Esophagus (tissue), 2 donors: ENCODE data around the gene ERAL1. TPM values are rescaled to one million over a fixed set of nuclear protein-coding genes. Genes with fewer than 3 reads are reported as not detected.
"Not testable (repeated sequence)": the region's sequence is repeated elsewhere in the genome, so short reads cannot be mapped to it uniquely, and the experiment has no call there.

Experiments used
- H3K27ac ChIP-seq, 2 donors: one replicate each; pipeline ENCODE4 v1.5.1; 2013; ENCODE audit warnings: low read depth in 2 of 2, mild to moderate bottlenecking in 2 of 2, inconsistent platforms in 1 of 2, low read length in 1 of 2, moderate library complexity in 1 of 2
- H3K27me3 ChIP-seq, 2 donors: one replicate each; pipeline ENCODE4 v1.6.1; 2013; ENCODE audit warnings: low read length in 2 of 2, control low read depth in 1 of 2, mild to moderate bottlenecking in 1 of 2; ENCODE audit not compliant: insufficient read depth in 2 of 2, control insufficient read depth in 1 of 2
- H3K36me3 ChIP-seq, 2 donors: one replicate each; pipeline ENCODE4 v1.6.1; 2013; ENCODE audit warnings: low read length in 1 of 2; ENCODE audit not compliant: control insufficient read depth in 2 of 2, insufficient read depth in 2 of 2
- H3K4me1 ChIP-seq, 2 donors: one replicate each; pipeline ENCODE4 v1.6.1; 2013; ENCODE audit warnings: low read length in 1 of 2; ENCODE audit not compliant: control insufficient read depth in 2 of 2, insufficient read depth in 2 of 2
- H3K4me3 ChIP-seq, 2 donors: one replicate each; pipeline ENCODE4 v1.5.1; 2013; ENCODE audit warnings: low read length in 2 of 2, mild to moderate bottlenecking in 2 of 2, low read depth in 1 of 2, moderate library complexity in 1 of 2
- H3K9me3 ChIP-seq, 2 donors: one replicate each; pipeline ENCODE4 v1.6.1; 2013; ENCODE audit warnings: mild to moderate bottlenecking in 2 of 2, low read depth in 1 of 2, low read length in 1 of 2, moderate library complexity in 1 of 2; ENCODE audit not compliant: control insufficient read depth in 2 of 2, insufficient read depth in 1 of 2
- WGBS, 2 donors: extraction: QIAGEN DNeasy Blood & Tissue Kit; methylation state at CpG; one replicate each; pipeline ENCODE4 v1.1.7; 2013; 5-methylcytosine and 5-hydroxymethylcytosine counted together
- polyA plus RNA-seq, 2 donors: library from polyadenylated mRNA; stranded (reverse); fragments of 200-250 nt; gene quantifications; one replicate each; pipeline ENCODE4 v1.2.3, GENCODE V29; 2013
- donor health status: healthy with polysubstance abuse.
- donor health status: Bipolar disorder and iron deficiency.

ERAL1 gene
- polyA plus RNA-seq, 2 donors: 24.0 to 32.4 TPM

DNA sequence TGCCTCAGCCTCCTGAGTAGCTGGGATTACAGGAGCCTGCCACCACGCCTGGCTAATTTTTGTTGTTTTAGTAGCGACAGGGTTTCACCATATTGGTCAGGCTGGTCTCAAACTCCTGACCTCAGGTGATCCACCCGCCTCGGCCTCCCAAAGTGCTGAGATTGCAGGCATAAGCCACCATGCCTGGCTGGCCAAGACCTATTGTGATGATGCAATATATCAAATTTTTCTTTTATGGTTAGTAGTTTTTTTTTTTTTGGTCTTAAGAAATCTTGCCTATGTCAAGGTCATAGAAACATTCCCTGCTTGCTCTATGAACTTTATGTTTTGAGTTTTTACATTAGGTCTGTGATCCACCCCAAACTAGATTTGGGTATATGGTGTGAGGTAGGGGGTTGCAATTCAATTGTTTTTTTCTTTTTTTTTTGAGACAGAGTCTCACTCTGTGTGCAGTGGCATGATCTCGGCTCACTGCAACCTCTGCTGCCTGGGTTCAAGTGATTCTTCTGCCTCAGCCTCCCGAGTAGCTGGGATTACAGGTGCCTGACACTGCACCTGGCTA, 22.4 kb downstream of the ERAL1 start:
- 93% methylated on average over 6 of the region's 6 CpGs for WGBS, 2 donors
- H3K4me3 ChIP-seq, H3K27ac ChIP-seq, H3K4me1 ChIP-seq, H3K27me3 ChIP-seq, H3K9me3 ChIP-seq: not testable (repeated sequence)
- peaks cover 28 to 34% of the 10 kb centered on the region in 2 donors for H3K36me3 ChIP-seq

DNA sequence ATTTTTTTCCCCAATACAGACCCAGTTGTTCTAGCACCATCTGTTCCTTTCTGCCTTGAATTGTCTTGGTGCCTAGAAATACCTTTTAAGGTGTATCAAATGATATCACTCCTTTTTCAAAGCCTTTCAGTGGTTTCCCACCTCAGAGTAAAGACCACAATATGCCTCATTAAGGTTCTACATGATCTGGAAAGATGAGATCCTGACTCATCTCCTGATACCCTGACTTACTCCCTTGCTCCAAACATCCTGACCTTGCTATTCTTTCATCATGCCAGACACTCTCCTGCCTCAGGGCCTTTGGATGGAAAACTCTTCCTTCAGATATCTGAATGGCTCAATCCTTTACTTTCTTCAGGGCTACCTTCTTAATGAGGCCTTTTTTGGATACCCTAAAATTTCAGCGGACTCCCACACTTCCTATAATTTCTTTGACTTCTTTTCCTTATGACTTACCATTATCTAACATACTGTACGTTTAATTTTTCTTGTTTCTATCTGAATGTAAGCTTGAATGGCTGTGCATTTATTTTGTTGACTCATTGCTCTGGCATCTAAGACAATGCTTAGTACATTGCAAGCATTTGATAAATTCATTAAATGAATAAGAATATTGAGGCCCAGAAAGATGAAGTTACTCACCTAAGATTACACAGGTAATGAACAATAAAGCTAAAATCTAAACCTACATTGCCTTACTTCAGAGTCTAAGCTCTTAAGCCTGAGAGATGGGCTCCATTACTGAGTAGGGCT, 23.5 kb downstream of the ERAL1 start:
- peaks cover 36 to 42% of the 10 kb centered on the region in 2 donors for H3K36me3 ChIP-seq
- H3K27ac ChIP-seq: no peak overlapping the region
- no peaks in the 10 kb centered on the region for H3K9me3 ChIP-seq
- H3K27me3 ChIP-seq: no peaks in the 10 kb centered on the region
- WGBS, 2 donors: 71 to 81% methylated on average over 2 of the region's 2 CpGs
- H3K4me1 ChIP-seq: peaks cover 0 to 8% of the 10 kb centered on the region in 2 donors
- H3K4me3 ChIP-seq: no peak overlapping the region

DNA sequence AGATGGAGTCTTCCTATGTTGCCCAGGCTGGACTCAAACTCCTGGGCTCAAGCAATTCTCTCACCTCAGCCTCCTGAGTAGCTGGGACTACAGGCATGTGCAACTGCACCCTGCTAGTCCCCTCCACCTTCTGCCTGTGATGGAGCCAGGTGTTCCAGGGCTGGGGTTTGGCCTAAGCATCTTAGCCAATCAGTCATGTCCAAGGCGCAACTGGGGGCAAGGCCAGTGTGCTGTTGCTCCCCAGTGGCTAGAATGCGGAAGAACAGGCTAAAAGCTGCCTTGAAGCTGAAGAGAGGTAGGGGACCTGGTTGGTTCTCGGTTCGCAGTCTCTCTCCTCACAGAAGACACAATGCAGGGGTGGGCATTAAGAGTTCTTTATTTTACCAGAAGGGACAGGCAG, 24.2 kb downstream of the ERAL1 start:
- peaks cover 36 to 46% of the 10 kb centered on the region in 2 donors for H3K36me3 ChIP-seq
- no peaks in the 10 kb centered on the region for H3K27me3 ChIP-seq
- no peaks in the 10 kb centered on the region for H3K9me3 ChIP-seq
- no peak overlapping the region for H3K4me3 ChIP-seq
- H3K27ac ChIP-seq: no peak overlapping the region
- peaks cover 0 to 8% of the 10 kb centered on the region in 2 donors for H3K4me1 ChIP-seq
- WGBS, 2 donors: 68 to 85% methylated on average over 4 of the region's 4 CpGs

DNA sequence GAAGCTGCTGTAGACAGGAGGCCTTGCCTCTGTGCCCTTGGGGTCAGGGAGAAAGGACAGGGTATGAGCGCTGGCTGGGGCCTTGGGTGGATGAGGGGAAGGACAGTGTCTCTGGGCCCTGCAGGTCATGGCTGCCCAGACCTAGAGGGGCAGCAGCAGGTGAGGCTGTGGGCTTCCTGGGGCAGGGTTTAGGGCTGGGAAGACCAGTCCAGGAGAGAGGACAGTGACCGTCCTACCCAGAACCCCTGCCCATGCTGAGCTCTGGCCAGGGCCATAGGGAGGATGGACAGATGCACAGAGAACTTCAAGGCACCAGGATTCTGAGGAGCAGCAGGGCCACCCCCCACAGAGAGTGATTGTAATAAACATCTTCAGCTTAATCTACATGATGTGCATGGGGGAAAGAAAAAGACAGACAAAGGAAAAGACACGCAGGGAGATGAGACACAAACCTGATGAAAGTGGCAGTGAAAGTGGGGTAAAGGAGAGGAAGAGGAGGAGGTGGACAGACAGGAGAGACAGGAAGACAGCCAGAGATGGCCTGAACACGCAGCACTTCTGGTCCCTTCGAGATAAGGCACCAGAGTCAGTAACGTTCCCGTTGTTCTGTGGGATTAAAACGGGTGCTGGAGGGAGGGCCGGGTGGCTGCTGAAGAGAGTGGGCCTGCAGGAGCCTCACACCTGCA, 25.2 kb downstream of the ERAL1 start:
- Histone ChIP-seq H3K4me1 (peaks cover 0 to 8% of the 10 kb centered on the region in 2 donors), H3K27me3 (no peaks in the 10 kb centered on the region), H3K36me3 (peaks cover 37 to 53% of the 10 kb centered on the region in 2 donors), H3K4me3 (no peak overlapping the region), H3K27ac (no peak overlapping the region), H3K9me3 (no peaks in the 10 kb centered on the region)
- 72 to 73% methylated on average over 9 of the region's 9 CpGs for WGBS, 2 donors

DNA sequence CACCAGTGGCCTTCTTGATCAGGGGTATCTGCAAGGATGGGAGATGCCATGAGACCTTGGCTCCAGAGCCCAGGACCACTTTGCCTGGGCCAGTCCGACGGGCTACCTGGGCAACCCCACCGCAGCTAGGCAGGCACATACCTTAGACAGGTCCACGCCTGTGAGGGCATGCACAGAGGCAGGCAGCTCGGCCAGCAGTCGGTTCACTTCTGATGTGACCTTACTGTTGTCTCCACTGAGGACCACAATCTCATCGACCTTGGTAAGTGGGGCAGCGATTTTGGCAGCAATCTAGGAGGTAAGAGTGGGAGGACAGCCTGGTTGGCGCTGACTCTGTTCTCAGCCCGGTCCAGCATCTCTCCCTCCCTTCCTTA, 25.7 kb downstream of the ERAL1 start:
- H3K4me3 ChIP-seq: no peak overlapping the region
- peaks cover 43 to 58% of the 10 kb centered on the region in 2 donors for H3K36me3 ChIP-seq
- H3K27ac ChIP-seq: no peak overlapping the region
- H3K9me3 ChIP-seq: no peaks in the 10 kb centered on the region
- H3K27me3 ChIP-seq: no peaks in the 10 kb centered on the region
- H3K4me1 ChIP-seq: peaks cover 0 to 8% of the 10 kb centered on the region in 2 donors
- WGBS, 2 donors: 63 to 77% methylated on average over 10 of the region's 10 CpGs

DNA sequence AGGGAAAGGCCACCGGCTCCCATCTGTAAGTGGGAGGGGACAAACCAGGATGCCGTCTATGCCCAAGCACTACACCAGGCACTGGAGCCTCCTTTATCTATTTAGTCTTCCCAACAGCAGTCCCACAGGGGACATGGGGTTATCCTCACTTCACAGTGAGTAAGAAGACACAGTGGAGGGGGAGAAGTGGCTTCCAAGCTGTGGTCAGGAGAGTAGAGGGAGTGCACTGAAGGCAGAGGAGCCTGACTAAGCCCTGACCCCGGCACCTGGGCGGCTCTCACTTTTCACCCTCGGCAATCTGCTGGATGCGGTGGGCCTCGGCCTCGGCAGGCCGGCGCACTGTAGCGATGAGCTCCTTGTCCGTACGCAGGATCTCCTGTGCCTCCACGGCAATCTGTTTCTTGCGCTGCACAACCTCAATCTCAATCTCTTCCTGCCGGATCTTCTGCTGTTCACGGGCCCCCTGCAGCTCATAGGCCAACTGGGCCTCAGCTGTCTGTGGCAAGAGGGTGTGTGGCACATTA, 26.8 kb downstream of the ERAL1 start:
- Histone ChIP-seq H3K36me3 (peaks cover 43 to 65% of the 10 kb centered on the region in 2 donors), H3K27me3 (no peaks in the 10 kb centered on the region)
- WGBS, 2 donors: 91 to 96% methylated on average over 17 of the region's 17 CpGs

DNA sequence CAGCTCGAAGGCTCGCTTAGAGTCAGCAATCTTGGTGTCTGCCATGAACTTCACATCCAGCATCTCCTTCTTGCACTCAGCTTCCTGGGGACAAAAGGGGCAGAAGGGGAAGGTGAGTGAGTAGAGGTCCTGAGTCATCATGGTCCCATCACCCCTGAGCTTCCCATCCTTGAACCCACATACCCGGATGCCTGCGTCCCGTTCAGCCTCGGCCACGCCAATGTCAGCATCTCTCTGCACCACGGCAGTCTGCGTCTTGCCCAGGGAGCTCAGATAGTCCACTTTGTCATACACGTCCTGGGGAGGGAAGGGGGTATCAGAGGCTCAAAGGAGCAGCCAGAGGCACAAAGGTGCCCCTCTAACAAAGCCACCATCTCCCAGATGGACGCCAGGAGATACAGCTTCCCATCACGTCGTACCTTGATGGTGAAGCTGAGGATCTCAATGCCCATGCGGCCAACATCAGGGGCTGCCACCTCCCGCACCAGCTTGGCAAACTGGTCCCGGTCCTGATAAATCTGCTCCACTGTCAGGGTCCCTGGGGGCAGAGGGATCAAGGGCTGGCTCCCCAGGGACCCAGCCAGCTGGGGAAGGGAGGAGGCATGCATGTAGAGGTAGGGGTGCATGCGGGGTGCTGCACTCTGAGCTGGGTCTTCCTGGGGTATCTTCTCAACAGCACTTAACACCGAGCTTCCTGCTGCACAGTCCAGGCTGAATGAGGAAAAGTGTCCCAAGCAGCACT, 27.5 kb downstream of the ERAL1 start:
- Histone ChIP-seq H3K4me3 (no peak overlapping the region), H3K27ac (no peak overlapping the region), H3K9me3 (no peaks in the 10 kb centered on the region), H3K4me1 (peaks cover 0 to 6% of the 10 kb centered on the region in 2 donors), H3K27me3 (no peaks in the 10 kb centered on the region), H3K36me3 (peaks cover 43 to 65% of the 10 kb centered on the region in 2 donors)
- 92 to 94% methylated on average over 18 of the region's 18 CpGs for WGBS, 2 donors

More for the DNA sequence above, 26.8 kb downstream of the ERAL1 start:
- H3K9me3 ChIP-seq: no peaks in the 10 kb centered on the region
- H3K27ac ChIP-seq: no peak overlapping the region
- peaks cover 0 to 6% of the 10 kb centered on the region in 2 donors for H3K4me1 ChIP-seq
- H3K4me3 ChIP-seq: no peak overlapping the region

DNA sequence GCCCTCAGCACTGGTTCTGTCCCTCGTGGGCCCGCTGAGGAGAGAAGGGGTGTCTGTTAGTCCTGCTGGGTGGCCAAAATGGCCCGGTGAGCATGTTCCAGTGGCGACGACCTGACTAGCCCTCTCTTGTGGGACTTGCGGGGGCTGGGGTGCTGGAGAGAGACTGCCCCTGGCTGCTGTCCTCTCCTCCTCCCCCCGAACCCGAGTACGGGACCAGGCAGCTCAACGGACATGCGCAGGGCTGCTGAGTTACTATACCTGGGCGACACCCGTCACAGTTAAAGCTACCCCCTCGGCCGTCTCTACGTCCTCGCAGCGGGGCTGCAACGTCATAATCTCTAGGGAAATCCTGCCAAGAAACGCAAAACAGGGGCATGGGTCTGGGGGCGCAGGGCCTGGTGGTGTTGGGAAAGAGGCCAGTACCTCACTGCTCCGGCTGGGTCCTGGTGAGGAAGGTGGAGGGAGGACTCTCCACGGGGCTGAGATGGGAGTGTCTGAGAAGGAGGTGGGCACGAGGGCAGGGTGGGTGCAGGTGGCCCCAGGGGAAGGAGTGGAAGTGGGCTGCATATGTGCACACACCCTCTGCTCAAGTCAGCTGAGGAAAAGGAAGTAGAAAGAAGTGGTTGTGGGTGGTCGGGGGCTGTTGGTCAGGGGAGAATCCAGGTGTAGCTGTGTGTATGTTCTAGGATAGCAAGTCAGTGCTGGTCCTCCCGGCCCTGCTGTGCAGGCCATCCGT, 29.3 kb downstream of the ERAL1 start:
- 86 to 88% methylated on average over 27 of the region's 27 CpGs for WGBS, 2 donors
- peaks cover 0 to 6% of the 10 kb centered on the region in 2 donors for H3K4me1 ChIP-seq
- no peak overlapping the region for H3K27ac ChIP-seq
- H3K9me3 ChIP-seq: no peaks in the 10 kb centered on the region
- peaks cover 41 to 67% of the 10 kb centered on the region in 2 donors for H3K36me3 ChIP-seq
- no peak overlapping the region for H3K4me3 ChIP-seq
- no peaks in the 10 kb centered on the region for H3K27me3 ChIP-seq

DNA sequence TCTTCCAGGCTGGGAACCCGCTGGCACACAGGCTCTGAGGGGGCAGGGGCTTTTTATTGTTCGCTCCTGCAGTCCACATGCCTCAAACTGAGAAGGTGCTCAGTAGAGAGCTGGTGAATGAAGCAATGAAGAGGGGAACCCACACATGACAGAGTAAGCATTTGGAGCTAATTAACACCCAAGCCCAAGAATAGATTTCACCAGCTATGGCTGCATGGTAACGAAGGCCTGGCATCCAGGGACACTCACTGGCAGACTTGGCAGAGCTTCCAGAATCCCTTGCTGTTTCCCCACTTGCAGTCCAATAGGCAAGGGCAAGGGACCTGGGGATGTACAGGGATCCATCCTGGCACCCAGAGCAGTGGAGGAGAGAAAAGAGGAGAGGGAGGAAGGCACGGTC, 30.5 kb downstream of the ERAL1 start:
- no peaks in the 10 kb centered on the region for H3K9me3 ChIP-seq
- H3K4me1 ChIP-seq: peaks cover 0 to 6% of the 10 kb centered on the region in 2 donors
- H3K36me3 ChIP-seq: peaks cover 30 to 54% of the 10 kb centered on the region in 2 donors
- H3K27ac ChIP-seq: no peak overlapping the region
- H3K4me3 ChIP-seq: no peak overlapping the region
- no peaks in the 10 kb centered on the region for H3K27me3 ChIP-seq
- 89 to 92% methylated on average over 4 of the region's 4 CpGs for WGBS, 2 donors
